Measurements from ENCODE around the gene PBLD.

The PBLD gene

DNA sequence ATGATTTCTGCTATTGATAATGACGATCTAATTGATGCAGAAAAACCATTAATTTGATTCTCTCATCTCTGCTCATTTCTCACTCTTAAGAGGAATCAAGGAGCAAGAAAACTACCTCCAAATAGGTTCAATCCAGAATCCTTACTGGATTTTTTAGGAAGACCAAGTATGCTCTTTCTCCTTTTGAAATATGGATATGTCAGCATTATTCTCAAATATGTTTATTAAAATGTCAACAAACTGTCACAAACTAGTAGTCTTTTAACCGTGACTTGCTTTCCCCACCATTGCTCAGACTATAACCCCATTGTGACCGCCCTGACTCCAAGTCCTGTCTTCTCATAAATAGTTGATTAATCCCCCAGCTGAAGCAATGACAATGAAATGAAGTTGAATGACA is 99.7 kb downstream of the PBLD start:
- DNase-seq (ENCODE audit: low spot score) = no peak

Measured in AG08395 (cell line).